ENCODE data around the gene CDRT15.
"Not testable (repeated sequence)": the region's sequence is repeated elsewhere in the genome, so short reads cannot be mapped to it uniquely, and the experiment has no call there.

Gene CDRT15

DNA sequence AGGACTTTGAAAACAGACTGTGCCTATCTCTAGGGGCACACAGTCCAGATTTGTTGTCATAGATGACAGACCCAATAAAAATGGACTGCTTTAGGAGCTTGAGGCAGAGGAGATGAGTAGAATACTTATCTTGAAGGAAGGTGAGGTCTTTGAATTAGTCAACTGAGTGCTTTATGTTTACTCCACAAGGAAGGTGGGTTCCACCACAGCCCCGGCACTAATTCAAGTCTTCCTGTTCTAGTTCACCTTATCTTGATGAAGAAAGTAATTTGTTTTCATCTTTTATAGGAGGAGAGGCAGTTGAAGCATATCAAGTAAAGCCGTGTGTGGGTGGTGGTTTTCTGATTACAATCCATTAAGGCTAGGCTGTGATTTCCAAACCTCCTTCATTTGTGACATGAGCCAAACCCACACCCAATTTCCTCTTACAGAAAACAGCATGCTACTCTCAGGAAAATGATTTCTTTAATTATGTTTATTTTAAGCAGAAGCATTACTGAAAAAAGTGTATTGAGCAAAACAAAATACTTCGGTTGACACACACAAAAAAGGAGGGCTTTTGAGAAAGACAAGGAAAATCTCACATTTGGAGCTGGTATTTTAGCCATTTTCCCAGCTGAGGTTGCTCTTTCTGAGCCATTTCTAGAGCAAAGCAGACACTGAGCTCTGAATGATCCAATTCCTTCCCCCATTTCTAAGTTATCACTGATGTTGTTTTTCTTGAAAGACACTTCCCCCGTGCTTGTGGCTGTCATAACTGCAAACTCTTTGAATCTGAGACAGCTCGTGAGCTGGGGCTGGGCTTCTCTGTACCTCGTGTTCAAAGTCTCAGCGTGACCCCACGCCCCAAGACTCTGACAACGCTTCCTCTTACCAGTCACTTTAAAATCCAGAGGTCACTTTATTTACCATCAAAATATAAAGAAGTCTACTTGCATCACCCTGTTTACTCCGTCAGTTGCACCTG is 35.4 kb downstream of the CDRT15 start:
- FAIRE-seq (no peak), DNase-seq (ENCODE audit: insufficient read length, low spot score) (no peak)
- no peak for TF ChIP-seq TAF1 (IDR thresholded peaks at IDR 0.05; ENCODE audit: low read depth, low read length)
- no peak for TF ChIP-seq SPI1 (IDR thresholded peaks at IDR 0.05; ENCODE audit: low read depth, low read length)
- no peak for TF ChIP-seq POLR2AphosphoS5 (IDR thresholded peaks at IDR 0.05; ENCODE audit: low read depth, low read length)
- TF ChIP-seq POLR2A (IDR thresholded peaks at IDR 0.05; ENCODE audit: low read depth, low read length): no peak
- TF ChIP-seq POU2F2 (IDR thresholded peaks at IDR 0.05; ENCODE audit: low read depth, low read length): no peak
- TF ChIP-seq PAX5 (IDR thresholded peaks at IDR 0.05; ENCODE audit: insufficient read depth, low read length, severe bottlenecking): no peak

DNA sequence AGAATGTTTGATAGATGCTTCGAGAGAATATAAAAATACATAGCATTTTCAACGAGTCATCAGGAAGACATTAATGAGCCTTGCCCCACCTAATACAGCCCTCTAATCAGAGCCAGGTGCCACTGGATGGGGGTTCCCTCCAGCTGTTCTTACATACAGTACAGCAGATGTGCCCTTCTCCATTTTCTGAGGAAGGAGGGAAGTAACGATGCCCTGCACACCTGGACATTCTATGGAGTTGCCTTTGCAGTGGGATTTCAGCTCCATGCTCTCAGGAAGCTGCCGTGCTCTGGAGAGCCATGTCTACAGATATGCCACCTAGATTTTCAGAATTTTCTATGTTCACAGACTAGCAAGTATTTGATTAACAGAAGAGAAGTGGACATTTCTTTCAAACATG is 36.3 kb downstream of the CDRT15 start:
- no peak for DNase-seq (ENCODE audit: insufficient read length, low spot score)
- FAIRE-seq: no peak
- TF ChIP-seq POLR2AphosphoS5 (IDR thresholded peaks at IDR 0.05; ENCODE audit: low read depth, low read length) (no peak), TAF1 (IDR thresholded peaks at IDR 0.05; ENCODE audit: low read depth, low read length) (no peak), POLR2A (IDR thresholded peaks at IDR 0.05; ENCODE audit: low read depth, low read length) (no peak), POU2F2 (IDR thresholded peaks at IDR 0.05; ENCODE audit: low read depth, low read length) (no peak)

GRCh38 chr17:14199601-14200000 is 37.1 kb downstream of the CDRT15 start:
- TF ChIP-seq POLR2AphosphoS5 (IDR thresholded peaks at IDR 0.05; ENCODE audit: low read depth, low read length) (no peak), TAF1 (IDR thresholded peaks at IDR 0.05; ENCODE audit: low read depth, low read length) (no peak), PAX5 (IDR thresholded peaks at IDR 0.05; ENCODE audit: insufficient read depth, low read length, severe bottlenecking) (no peak), SPI1 (IDR thresholded peaks at IDR 0.05; ENCODE audit: low read depth, low read length) (no peak), POLR2A (IDR thresholded peaks at IDR 0.05; ENCODE audit: low read depth, low read length) (no peak), POU2F2 (IDR thresholded peaks at IDR 0.05; ENCODE audit: low read depth, low read length) (no peak)
- DNase-seq (ENCODE audit: insufficient read length, low spot score) (no peak), FAIRE-seq (no peak)

- TF ChIP-seq POLR2AphosphoS5 (IDR thresholded peaks at IDR 0.05; ENCODE audit: low read depth, low read length) (no peak), POU2F2 (IDR thresholded peaks at IDR 0.05; ENCODE audit: low read depth, low read length) (no peak), POLR2A (IDR thresholded peaks at IDR 0.05; ENCODE audit: low read depth, low read length) (no peak), SPI1 (IDR thresholded peaks at IDR 0.05; ENCODE audit: low read depth, low read length) (no peak), PAX5 (IDR thresholded peaks at IDR 0.05; ENCODE audit: insufficient read depth, low read length, severe bottlenecking) (no peak), TAF1 (IDR thresholded peaks at IDR 0.05; ENCODE audit: low read depth, low read length) (no peak)
- DNase-seq (ENCODE audit: insufficient read length, low spot score) (no peak), FAIRE-seq (no peak)
Measured at GRCh38 chr17:14198575-14198974, 38.1 kb downstream of the CDRT15 start.

DNA sequence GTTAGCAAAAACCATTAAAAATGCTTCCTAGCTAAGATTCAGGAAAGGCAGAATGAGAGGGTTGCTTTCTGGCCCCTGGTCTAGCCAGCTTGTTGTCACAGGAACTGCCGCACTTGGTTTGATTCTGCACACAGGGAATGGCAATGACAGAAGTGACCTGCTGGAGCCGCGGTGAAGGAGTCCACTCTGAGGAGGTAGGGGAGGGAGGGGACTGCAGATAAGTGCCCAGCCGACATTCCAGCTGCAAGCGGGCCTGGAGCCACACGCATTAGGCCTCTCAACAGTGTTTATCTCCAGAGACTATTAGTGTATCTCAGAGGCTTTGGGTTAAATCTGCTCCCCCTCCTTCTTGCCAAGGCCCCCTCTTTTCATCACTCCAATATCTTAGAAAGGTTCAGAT is 38.6 kb downstream of the CDRT15 start:
- FAIRE-seq (no peak), DNase-seq (ENCODE audit: insufficient read length, low spot score) (no peak)
- TF ChIP-seq POU2F2 (IDR thresholded peaks at IDR 0.05; ENCODE audit: low read depth, low read length) (no peak), PAX5 (IDR thresholded peaks at IDR 0.05; ENCODE audit: insufficient read depth, low read length, severe bottlenecking) (no peak), POLR2A (IDR thresholded peaks at IDR 0.05; ENCODE audit: low read depth, low read length) (no peak), SPI1 (IDR thresholded peaks at IDR 0.05; ENCODE audit: low read depth, low read length) (no peak), POLR2AphosphoS5 (IDR thresholded peaks at IDR 0.05; ENCODE audit: low read depth, low read length) (no peak), TAF1 (IDR thresholded peaks at IDR 0.05; ENCODE audit: low read depth, low read length) (no peak)

DNA sequence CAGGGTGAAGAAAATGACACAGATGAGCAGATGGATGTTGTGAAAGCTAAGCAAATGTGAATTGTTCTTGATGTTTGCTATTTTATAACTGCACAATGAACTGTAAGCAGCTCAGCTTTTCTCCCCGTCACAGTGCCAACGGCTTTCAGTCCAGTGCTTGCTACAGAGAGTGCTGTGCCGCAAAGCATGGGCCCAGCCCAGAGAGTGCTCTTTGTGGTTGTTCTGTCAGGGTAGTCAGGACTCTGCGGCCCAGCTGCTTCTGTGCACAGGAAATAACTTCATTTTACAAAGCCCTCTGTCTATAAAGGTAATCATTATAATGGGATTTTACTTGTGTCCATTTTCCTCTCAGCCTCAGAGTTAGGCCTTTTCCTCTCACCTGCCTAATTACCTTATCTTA is 39.1 kb downstream of the CDRT15 start:
- no peak for DNase-seq (ENCODE audit: insufficient read length, low spot score)
- FAIRE-seq: no peak
- TF ChIP-seq POLR2AphosphoS5 (IDR thresholded peaks at IDR 0.05; ENCODE audit: low read depth, low read length) (no peak), SPI1 (IDR thresholded peaks at IDR 0.05; ENCODE audit: low read depth, low read length) (no peak), POLR2A (IDR thresholded peaks at IDR 0.05; ENCODE audit: low read depth, low read length) (no peak), POU2F2 (IDR thresholded peaks at IDR 0.05; ENCODE audit: low read depth, low read length) (no peak), PAX5 (IDR thresholded peaks at IDR 0.05; ENCODE audit: insufficient read depth, low read length, severe bottlenecking) (no peak), TAF1 (IDR thresholded peaks at IDR 0.05; ENCODE audit: low read depth, low read length) (no peak)

DNA sequence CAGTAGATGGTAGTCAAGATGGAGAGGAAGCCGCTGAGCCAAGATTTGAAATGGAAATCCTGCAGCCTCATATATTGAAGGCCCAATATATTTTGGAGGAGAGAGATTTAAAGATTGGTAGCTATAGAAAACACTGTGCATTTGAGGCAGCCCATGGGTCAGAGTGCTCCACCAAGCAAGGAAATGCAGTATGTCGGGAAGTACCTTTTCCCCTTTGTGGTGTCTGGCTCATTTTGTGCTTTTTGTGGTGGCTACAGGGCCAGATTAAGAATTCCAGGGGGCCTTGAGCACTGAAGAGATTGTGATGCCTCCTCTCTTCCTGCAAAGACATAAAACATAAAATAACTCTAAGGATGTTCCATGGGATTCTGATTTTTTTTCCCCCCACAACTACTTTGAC is 39.6 kb downstream of the CDRT15 start:
- DNase-seq (ENCODE audit: insufficient read length, low spot score) (no peak), FAIRE-seq (no peak)
- TF ChIP-seq PAX5 (IDR thresholded peaks at IDR 0.05; ENCODE audit: insufficient read depth, low read length, severe bottlenecking): no peak
- TF ChIP-seq TAF1 (IDR thresholded peaks at IDR 0.05; ENCODE audit: low read depth, low read length): no peak
- no peak for TF ChIP-seq SPI1 (IDR thresholded peaks at IDR 0.05; ENCODE audit: low read depth, low read length)
- no peak for TF ChIP-seq POU2F2 (IDR thresholded peaks at IDR 0.05; ENCODE audit: low read depth, low read length)
- no peak for TF ChIP-seq POLR2AphosphoS5 (IDR thresholded peaks at IDR 0.05; ENCODE audit: low read depth, low read length)
- no peak for TF ChIP-seq POLR2A (IDR thresholded peaks at IDR 0.05; ENCODE audit: low read depth, low read length)

- FAIRE-seq (no peak), DNase-seq (ENCODE audit: insufficient read length, low spot score) (no peak)
- TF ChIP-seq SPI1 (IDR thresholded peaks at IDR 0.05; ENCODE audit: low read depth, low read length): peak; percentile 64
- no peak for TF ChIP-seq TAF1 (IDR thresholded peaks at IDR 0.05; ENCODE audit: low read depth, low read length)
Measured at GRCh38 chr17:14196377-14196997, 40.2 kb downstream of the CDRT15 start.

DNA sequence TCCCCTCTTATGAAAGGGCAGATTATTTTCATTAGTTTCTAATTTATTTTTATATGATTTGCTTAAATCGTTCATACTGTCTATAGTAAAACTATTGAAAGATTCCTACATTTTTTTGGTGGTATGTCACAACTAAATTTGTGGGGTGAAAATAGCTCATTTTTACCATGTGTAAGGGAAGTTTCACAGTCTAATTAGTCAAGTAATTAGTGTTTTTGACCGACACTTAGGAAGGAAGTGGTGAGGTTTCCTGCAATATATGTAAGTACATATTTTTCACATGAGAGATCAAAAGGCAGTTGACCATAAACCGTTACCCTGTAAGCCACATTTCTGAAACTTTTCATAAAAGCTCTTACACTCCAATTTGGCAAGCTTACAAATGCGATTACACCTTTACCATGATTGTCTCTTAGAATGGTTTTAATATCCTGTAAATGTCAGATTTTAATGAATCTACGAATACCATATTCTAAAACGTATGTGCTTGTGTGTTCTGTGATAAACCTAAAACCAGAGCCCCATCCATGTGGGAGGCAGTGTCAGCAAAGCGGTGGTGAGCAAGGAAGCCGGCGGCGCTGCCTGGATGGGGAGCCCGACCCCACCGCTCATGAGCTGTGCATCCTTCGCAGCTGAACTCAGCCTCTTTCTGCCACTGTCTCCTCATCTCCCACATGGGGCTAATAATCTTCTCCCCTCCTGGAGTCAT is 43.9 kb downstream of the CDRT15 start:
- not testable (repeated sequence) for DNase-seq (ENCODE audit: insufficient read length, low spot score); FAIRE-seq

- not testable (repeated sequence) for DNase-seq (ENCODE audit: insufficient read length, low spot score)
- peak; percentile 64 for FAIRE-seq
Measured at GRCh38 chr17:14192039-14192438, 44.6 kb downstream of the CDRT15 start.

GRCh38 chr17:14191469-14191868 is 45.2 kb downstream of the CDRT15 start:
- DNase-seq (ENCODE audit: insufficient read length, low spot score); FAIRE-seq: not testable (repeated sequence)

DNA sequence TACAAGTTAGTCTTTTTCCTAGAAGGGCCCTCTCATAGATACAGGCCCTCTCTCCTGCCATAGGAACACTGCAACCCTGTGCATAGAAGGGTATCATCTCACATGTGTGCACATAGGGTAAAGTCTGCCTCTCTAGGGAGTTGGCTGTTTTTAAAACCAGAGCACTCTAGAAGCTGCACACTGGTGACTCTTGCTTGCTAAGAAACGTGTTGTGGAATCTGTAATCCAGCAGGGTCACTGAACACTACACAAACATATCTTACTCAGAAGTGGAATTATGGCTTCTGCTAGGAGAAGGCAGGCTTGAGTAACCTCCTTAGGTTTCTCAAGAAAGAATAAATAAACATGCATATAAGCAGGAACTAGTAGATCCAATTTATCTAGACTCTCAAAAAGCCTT is 45.9 kb downstream of the CDRT15 start:
- not testable (repeated sequence) for FAIRE-seq; DNase-seq (ENCODE audit: insufficient read length, low spot score)

- not testable (repeated sequence) for DNase-seq (ENCODE audit: insufficient read length, low spot score); FAIRE-seq
Measured at GRCh38 chr17:14186443-14186842, 50.2 kb downstream of the CDRT15 start.

All from GM12891 (cell line).